ENCODE data around the gene FAM135A. TPM values are rescaled to one million over a fixed set of nuclear protein-coding genes. Genes with fewer than 3 reads are reported as not detected.
"Not testable (repeated sequence)": the region's sequence is repeated elsewhere in the genome, so short reads cannot be mapped to it uniquely, and the experiment has no call there.

FAM135A gene
- total RNA-seq, 1 donor from 2014 or later = 19.8 TPM

DNA sequence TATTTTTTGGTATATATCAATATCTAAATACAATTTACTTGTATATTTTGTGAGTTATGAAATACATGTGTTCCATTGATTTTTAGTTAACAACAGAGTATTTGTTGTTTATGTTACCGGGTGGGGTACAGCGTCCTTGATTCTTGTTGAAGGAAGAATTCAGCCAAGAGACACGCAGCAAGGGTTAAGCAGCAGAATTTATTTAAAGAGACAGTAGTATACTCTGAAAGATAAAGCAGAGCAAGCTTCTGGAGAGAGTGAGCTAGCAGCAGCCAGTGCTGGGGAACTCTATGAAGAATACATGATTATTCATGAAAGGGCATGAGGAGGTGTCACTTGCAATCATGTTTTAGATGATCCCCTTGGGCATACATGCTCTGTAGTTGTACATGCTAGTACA lies 76.1 kb downstream of the FAM135A start:
- no peaks in the 10 kb centered on the region for H3K27me3 ChIP-seq (ENCODE audit: control insufficient read depth, insufficient read depth, low read length)
- DNase-seq (ENCODE audit: low read depth) = no peak
- no peaks in the 10 kb centered on the region for H3K36me3 ChIP-seq (ENCODE audit: control insufficient read depth, insufficient read depth, low read length)
- no peak overlapping the region for H3K4me3 ChIP-seq (ENCODE audit: low read depth, low read length)
- TF ChIP-seq, protein P1, sequence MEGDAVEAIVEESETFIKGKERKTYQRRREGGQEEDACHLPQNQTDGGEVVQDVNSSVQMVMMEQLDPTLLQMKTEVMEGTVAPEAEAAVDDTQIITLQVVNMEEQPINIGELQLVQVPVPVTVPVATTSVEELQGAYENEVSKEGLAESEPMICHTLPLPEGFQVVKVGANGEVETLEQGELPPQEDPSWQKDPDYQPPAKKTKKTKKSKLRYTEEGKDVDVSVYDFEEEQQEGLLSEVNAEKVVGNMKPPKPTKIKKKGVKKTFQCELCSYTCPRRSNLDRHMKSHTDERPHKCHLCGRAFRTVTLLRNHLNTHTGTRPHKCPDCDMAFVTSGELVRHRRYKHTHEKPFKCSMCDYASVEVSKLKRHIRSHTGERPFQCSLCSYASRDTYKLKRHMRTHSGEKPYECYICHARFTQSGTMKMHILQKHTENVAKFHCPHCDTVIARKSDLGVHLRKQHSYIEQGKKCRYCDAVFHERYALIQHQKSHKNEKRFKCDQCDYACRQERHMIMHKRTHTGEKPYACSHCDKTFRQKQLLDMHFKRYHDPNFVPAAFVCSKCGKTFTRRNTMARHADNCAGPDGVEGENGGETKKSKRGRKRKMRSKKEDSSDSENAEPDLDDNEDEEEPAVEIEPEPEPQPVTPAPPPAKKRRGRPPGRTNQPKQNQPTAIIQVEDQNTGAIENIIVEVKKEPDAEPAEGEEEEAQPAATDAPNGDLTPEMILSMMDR (IDR thresholded peaks at IDR 0.05; ENCODE audit: insufficient read depth, low read length, poor library complexity, severe bottlenecking) = no peak

DNA sequence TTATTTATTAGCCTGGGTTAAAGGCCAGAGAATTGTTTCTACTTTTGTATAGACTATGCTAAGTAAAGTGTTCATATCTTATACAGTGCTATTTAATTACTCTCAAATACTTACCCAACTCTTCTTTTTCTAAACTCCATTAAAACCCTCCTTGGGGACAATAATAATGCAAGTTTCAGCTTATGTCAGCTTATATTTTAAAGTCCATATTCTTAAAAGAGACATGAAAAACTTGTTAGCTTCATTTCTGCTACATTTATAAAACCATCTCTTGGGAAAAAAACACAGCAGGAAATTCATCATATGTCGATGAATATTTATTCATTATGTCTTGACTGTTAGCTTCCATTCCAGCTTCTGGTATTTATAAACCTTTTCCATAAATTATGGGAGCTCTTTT lies 81.5 kb downstream of the FAM135A start:
- no peak for DNase-seq (ENCODE audit: low read depth)
- H3K4me3 ChIP-seq (ENCODE audit: low read depth, low read length) = no peak overlapping the region
- TF ChIP-seq, protein P1 (IDR thresholded peaks at IDR 0.05; ENCODE audit: insufficient read depth, low read length, poor library complexity, severe bottlenecking) = no peak
- H3K27me3 ChIP-seq (ENCODE audit: control insufficient read depth, insufficient read depth, low read length) = no peaks in the 10 kb centered on the region
- H3K36me3 ChIP-seq (ENCODE audit: control insufficient read depth, insufficient read depth, low read length) = no peaks in the 10 kb centered on the region

DNA sequence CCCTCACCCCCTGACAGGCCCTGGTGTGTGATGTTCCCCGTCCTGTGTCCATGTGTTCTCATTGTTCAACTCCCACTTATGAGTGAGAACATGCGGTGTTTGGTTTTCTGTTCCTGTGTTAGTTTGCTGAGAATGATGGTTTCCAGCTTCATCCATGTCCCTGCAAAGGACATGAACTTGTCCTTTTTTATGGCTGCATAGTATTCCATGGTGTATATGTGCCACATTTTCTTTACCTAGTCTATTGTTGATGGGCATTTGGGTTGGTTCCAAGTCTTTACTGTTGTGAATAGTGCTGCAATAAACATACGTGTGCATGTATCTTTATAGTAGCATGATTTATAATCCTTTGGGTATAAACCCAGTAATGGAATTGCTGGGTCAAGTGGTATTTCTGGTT lies 82.5 kb downstream of the FAM135A start:
- H3K36me3 ChIP-seq (ENCODE audit: control insufficient read depth, insufficient read depth, low read length); H3K4me3 ChIP-seq (ENCODE audit: low read depth, low read length); DNase-seq (ENCODE audit: low read depth); H3K27me3 ChIP-seq (ENCODE audit: control insufficient read depth, insufficient read depth, low read length): not testable (repeated sequence)

DNA sequence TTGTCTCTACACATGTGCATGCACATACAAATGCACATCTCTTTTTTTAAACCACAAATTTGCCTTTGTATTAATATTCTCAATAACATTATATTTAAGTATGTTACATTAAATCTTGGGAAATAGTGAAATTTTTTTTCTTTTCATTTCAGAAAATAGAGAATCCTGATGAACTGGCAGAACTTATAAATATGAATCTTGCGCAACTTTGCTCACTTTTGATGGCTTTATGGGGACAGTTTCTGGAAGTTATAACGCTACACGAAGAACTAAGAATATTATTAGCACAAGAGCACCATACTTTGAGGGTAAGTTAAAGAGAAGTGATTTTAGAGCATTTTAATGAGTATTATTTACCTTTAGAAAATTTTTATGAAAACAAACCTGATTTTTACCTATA lies 89.2 kb downstream of the FAM135A start:
- TF ChIP-seq, protein P1 (IDR thresholded peaks at IDR 0.05; ENCODE audit: insufficient read depth, low read length, poor library complexity, severe bottlenecking) = no peak
- DNase-seq (ENCODE audit: low read depth) = no peak
- Histone ChIP-seq H3K4me3 (ENCODE audit: low read depth, low read length) (no peak overlapping the region), H3K36me3 (ENCODE audit: control insufficient read depth, insufficient read depth, low read length) (peaks cover 1% of the 10 kb centered on the region), H3K27me3 (ENCODE audit: control insufficient read depth, insufficient read depth, low read length) (no peaks in the 10 kb centered on the region)

DNA sequence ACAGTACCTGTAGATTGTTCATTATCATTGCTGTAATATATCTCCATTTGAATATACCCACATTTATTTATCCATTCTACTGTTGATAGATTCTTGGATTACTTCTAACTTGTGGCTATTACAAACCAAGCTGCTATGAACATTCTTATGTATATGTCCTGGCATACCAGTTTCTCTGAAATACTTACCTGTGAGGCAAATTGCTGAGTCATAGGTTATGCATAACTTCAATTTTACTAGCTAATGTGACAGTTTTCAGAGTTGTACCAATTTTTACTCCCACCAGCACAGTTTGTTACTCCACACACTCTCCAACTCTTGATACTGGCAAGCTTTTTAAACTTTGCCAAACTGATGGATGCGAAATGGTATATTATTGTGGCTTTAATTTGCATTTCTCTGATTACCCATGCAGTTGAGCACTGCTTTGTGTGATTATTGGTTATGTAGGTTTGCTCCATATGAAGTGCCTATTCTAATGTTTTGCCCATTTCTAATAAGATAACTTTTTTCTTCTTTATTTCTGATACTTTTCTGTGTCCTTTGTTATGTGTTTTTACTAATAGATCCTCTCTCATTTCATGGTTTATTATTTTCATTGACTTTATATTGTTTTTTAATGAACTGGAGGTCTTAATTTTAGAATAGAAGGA lies 90.6 kb downstream of the FAM135A start:
- Histone ChIP-seq H3K4me3 (ENCODE audit: low read depth, low read length) (no peak overlapping the region), H3K27me3 (ENCODE audit: control insufficient read depth, insufficient read depth, low read length) (no peaks in the 10 kb centered on the region), H3K36me3 (ENCODE audit: control insufficient read depth, insufficient read depth, low read length) (peaks cover 1% of the 10 kb centered on the region)
- DNase-seq (ENCODE audit: low read depth) = no peak
- TF ChIP-seq, protein P1 (IDR thresholded peaks at IDR 0.05; ENCODE audit: insufficient read depth, low read length, poor library complexity, severe bottlenecking) = no peak

DNA sequence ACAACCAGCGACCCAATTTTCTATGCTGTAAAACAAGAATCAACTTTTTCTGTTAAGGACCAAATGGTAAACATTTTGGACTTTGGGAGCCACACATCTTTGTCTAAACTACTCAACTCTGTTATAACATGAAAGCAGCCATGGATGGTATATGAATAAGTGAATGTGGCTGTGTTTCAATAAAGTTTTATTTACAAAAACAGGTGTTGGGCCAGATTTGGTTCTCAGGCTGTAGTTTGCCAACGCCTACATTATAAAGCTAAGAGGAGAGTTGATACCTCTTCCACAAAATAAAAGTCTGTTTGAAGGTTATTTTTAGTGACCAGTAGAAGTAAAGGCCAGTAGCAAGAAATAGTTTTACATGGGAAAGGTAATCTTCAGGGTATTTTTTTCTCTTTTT lies 93.0 kb downstream of the FAM135A start:
- TF ChIP-seq, protein P1 (IDR thresholded peaks at IDR 0.05; ENCODE audit: insufficient read depth, low read length, poor library complexity, severe bottlenecking) = no peak
- DNase-seq (ENCODE audit: low read depth) = no peak
- Histone ChIP-seq H3K36me3 (ENCODE audit: control insufficient read depth, insufficient read depth, low read length) (no peaks in the 10 kb centered on the region), H3K4me3 (ENCODE audit: low read depth, low read length) (no peak overlapping the region), H3K27me3 (ENCODE audit: control insufficient read depth, insufficient read depth, low read length) (no peaks in the 10 kb centered on the region)

Data from kidney epithelial cell (primary cell).